ENCODE measurements around the gene C1QL3.

Gene C1QL3

GRCh38 chr10:16521311-16522016 lies at the start of gene C1QL3:
C1QL3 (minus strand) TSS chr10:16521879; CDS start chr10:16521065, 814 bp downstream.
- DNase-seq: peak; percentile 17 to 21

GRCh38 chr10:16570731-16571130 lies 49.1 kb upstream of the C1QL3 start:
- no peak for DNase-seq

GRCh38 chr10:16566202-16566805 lies 44.6 kb upstream of the C1QL3 start:
- no peak for DNase-seq

GRCh38 chr10:16565604-16566003 lies 43.9 kb upstream of the C1QL3 start:
- no peak for DNase-seq

- no peak for DNase-seq
Observed at GRCh38 chr10:16562891-16563290, 41.2 kb upstream of the C1QL3 start.

- no peak for DNase-seq
Observed at GRCh38 chr10:16559236-16559773, 37.6 kb upstream of the C1QL3 start.

- DNase-seq: no peak
Observed at GRCh38 chr10:16547973-16548372, 26.3 kb upstream of the C1QL3 start.

- DNase-seq: peak in 1 of 2 donors; percentile 1
Observed at GRCh38 chr10:16545116-16545736, 23.5 kb upstream of the C1QL3 start.

- DNase-seq: no peak
Observed at GRCh38 chr10:16544591-16544990, 22.9 kb upstream of the C1QL3 start.

- DNase-seq: no peak
Observed at GRCh38 chr10:16544099-16544498, 22.4 kb upstream of the C1QL3 start.

GRCh38 chr10:16536155-16536554 lies 14.5 kb upstream of the C1QL3 start:
- no peak for DNase-seq

- no peak for DNase-seq
Observed at GRCh38 chr10:16529853-16530252, 8.2 kb upstream of the C1QL3 start.

GRCh38 chr10:16527452-16527851 lies 5.8 kb upstream of the C1QL3 start:
- no peak for DNase-seq

GRCh38 chr10:16520900-16521299 lies 779 bp downstream of the C1QL3 start:
- DNase-seq: peak; percentile 16 to 40

GRCh38 chr10:16519908-16520861 lies 1.5 kb downstream of the C1QL3 start:
- no peak for DNase-seq

GRCh38 chr10:16519250-16519907 lies 2.3 kb downstream of the C1QL3 start:
- no peak for DNase-seq

- DNase-seq: no peak
Observed at GRCh38 chr10:16518822-16519221, 2.9 kb downstream of the C1QL3 start.

- no peak for DNase-seq
Observed at GRCh38 chr10:16510843-16511242, 10.8 kb downstream of the C1QL3 start.

- no peak for DNase-seq
Observed at GRCh38 chr10:16509996-16510395, 11.7 kb downstream of the C1QL3 start.

- DNase-seq: no peak
Observed at GRCh38 chr10:16505161-16505560, 16.5 kb downstream of the C1QL3 start.

GRCh38 chr10:16497911-16498310 lies 23.8 kb downstream of the C1QL3 start:
- no peak for DNase-seq

- no peak for DNase-seq
Observed at GRCh38 chr10:16493884-16494536, 27.7 kb downstream of the C1QL3 start.
